GM23248 (cell line): ENCODE measurements around the gene C16orf78. TPM values are rescaled to one million over a fixed set of nuclear protein-coding genes. Genes with fewer than 3 reads are reported as not detected.

Experiments used
- DNase-seq: peaks from one replicate; pipeline ENCODE4 v3.0.0-alpha.2; 2015
- H2AFZ ChIP-seq: fragments of 200-600 bp; sonication (generic); 2 replicates; pipeline ENCODE4 v1.6.1; 2016; ENCODE audit warnings: antibody characterized with exemption
- H3F3A ChIP-seq: fragments of 200-600 bp; sonication (generic); 2 replicates; pipeline ENCODE4 v1.6.1; 2016; ENCODE audit warnings: mild to moderate bottlenecking, antibody characterized with exemption, mixed run types; ENCODE audit not compliant: insufficient read depth
- H3K27ac ChIP-seq: fragments of 200-600 bp; sonication (generic); 2 replicates; pipeline ENCODE4 v1.5.1; 2016; ENCODE audit warnings: mild to moderate bottlenecking
- H3K27me3 ChIP-seq: fragments of 200-600 bp; sonication (generic); replicated peaks from 2 replicates; pipeline ENCODE4 v1.6.1; 2016; ENCODE audit warnings: mild to moderate bottlenecking; ENCODE audit not compliant: insufficient read depth
- H3K36me3 ChIP-seq: fragments of 200-600 bp; sonication (generic); 2 replicates; pipeline ENCODE4 v1.6.1; 2016; ENCODE audit warnings: low read depth, mild to moderate bottlenecking
- H3K4me1 ChIP-seq: fragments of 200-600 bp; sonication (generic); 2 replicates; pipeline ENCODE4 v1.6.1; 2016; ENCODE audit warnings: mild to moderate bottlenecking; ENCODE audit not compliant: insufficient read depth
- H3K4me2 ChIP-seq: fragments of 200-600 bp; sonication (generic); one replicate; pipeline ENCODE4 v1.6.1; 2016; ENCODE audit warnings: mild to moderate bottlenecking; ENCODE audit not compliant: unreplicated experiment
- H3K4me3 ChIP-seq: fragments of 200-600 bp; sonication (generic); 2 replicates; pipeline ENCODE4 v1.5.1; 2016; ENCODE audit warnings: mild to moderate bottlenecking
- H3K79me2 ChIP-seq: fragments of 200-600 bp; sonication (generic); 2 replicates; pipeline ENCODE4 v1.6.1; 2016; ENCODE audit warnings: mild to moderate bottlenecking; ENCODE audit not compliant: insufficient read depth
- H3K9ac ChIP-seq: fragments of 200-600 bp; sonication (generic); 2 replicates; pipeline ENCODE4 v1.6.1; 2016; ENCODE audit warnings: mild to moderate bottlenecking
- H3K9me2 ChIP-seq: fragments of 200-600 bp; sonication (generic); 2 replicates; pipeline ENCODE4 v1.6.1; 2016; ENCODE audit warnings: mixed run types, mild to moderate bottlenecking, moderate library complexity; ENCODE audit not compliant: insufficient read depth
- H3K9me3 ChIP-seq: fragments of 200-600 bp; sonication (generic); one replicate; pipeline ENCODE4 v1.6.1; 2017; ENCODE audit warnings: low read depth
- H4K20me1 ChIP-seq: fragments of 200-600 bp; sonication (generic); 2 replicates; pipeline ENCODE4 v1.6.0; 2016; ENCODE audit not compliant: insufficient read depth
- EZH2 ChIP-seq: fragments of 200-600 bp; sonication (generic); IDR thresholded peaks from 2 replicates; pipeline ENCODE4 v1.6.1; 2018; ENCODE audit warnings: antibody characterized with exemption, mild to moderate bottlenecking; ENCODE audit not compliant: insufficient read depth, poor library complexity, severe bottlenecking
- EZH2phosphoT487 ChIP-seq: fragments of 200-600 bp; sonication (generic); IDR thresholded peaks from 2 replicates; pipeline ENCODE4 v1.6.1; 2018; ENCODE audit warnings: antibody characterized with exemption, moderate library complexity, mild to moderate bottlenecking, low read depth; ENCODE audit not compliant: insufficient read depth
- WGBS, 2 experiments: methylation state at CpG; one replicate each; pipeline ENCODE4 v1.1.6; 2015 to 2017; ENCODE audit warnings: low lambda C conversion rate in 2 of 2, low coverage in 1 of 2; ENCODE audit errors: missing lambda C conversion rate in 2 of 2; 5-methylcytosine and 5-hydroxymethylcytosine counted together
- in situ Hi-C: fragments of 300-500 bp; cut with MboI; formaldehyde crosslinking; loops from 2 replicates; pipeline ENCODE4 v1.15.0; 2020
- polyA plus RNA-seq: library from polyadenylated mRNA; unstranded; fragments of >200 nt; fragmentation: Nextera tagmentation; extraction: Ambion mirVana; gene quantifications from 2 replicates; pipeline ENCODE4 v1.2.1, GENCODE V29; 2016
- total RNA-seq: library from RNA; depleted of rRNA; stranded (reverse); fragments of >200 nt; shearing (Covaris generic); gene quantifications from 2 replicates; pipeline ENCODE4 v1.2.3, GENCODE V29; 2014

C16orf78 gene
- total and polyA plus RNA-seq, 2 experiments from 2014 or later = not detected

DNA sequence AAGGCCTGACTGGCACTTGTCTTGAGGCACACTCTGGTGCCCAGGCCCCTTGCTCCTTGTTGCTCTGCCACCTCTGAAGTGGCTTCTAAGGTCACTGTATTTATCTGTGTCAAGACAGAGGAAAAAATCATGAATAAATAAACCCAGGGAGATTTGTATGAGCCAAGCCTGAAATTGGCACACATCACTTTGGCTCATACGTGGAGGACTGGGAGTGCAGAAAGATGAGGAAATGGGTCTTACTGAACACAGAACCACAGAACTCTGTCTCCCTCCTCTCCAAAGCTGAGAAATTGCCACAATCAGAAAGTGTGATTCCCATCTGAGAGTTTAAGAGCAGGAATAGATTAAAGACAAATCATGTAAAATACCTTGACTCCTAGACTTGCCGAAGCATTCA, 27.1 kb upstream of the C16orf78 start:
- Histone ChIP-seq H3K9me3 (no peaks in the 10 kb centered on the region), H3K9ac (no peak overlapping the region), H3K9me2 (no peaks in the 10 kb centered on the region), H3K4me2 (no peak overlapping the region), H3K4me3 (no peak overlapping the region), H3K27ac (no peak overlapping the region), H3K36me3 (no peaks in the 10 kb centered on the region), H2AFZ (no peak overlapping the region), H3K27me3 (no peaks in the 10 kb centered on the region), H4K20me1 (no peaks in the 10 kb centered on the region), H3K4me1 (no peaks in the 10 kb centered on the region), H3F3A (no peaks in the 10 kb centered on the region), H3K79me2 (no peaks in the 10 kb centered on the region)
- WGBS, 2 experiments = 11 to 30% methylated on average over 2 of the region's 2 CpGs
- DNase-seq = no peak
- TF ChIP-seq EZH2phosphoT487 (no peak), EZH2 (no peak)
- in situ Hi-C loops = no loop called here

GRCh38 chr16:49347476-49347875, 26.1 kb upstream of the C16orf78 start:
- H3K4me2 ChIP-seq = no peak overlapping the region
- H3K9me2 ChIP-seq = no peaks in the 10 kb centered on the region
- TF ChIP-seq EZH2 (no peak), EZH2phosphoT487 (no peak)
- WGBS, 2 experiments = 8 to 11% methylated on average over 2 of the region's 2 CpGs
- H3K4me1 ChIP-seq = no peaks in the 10 kb centered on the region
- no peaks in the 10 kb centered on the region for H3K79me2 ChIP-seq
- no peaks in the 10 kb centered on the region for H4K20me1 ChIP-seq
- H2AFZ ChIP-seq = no peak overlapping the region
- no peaks in the 10 kb centered on the region for H3F3A ChIP-seq
- no peak overlapping the region for H3K9ac ChIP-seq
- in situ Hi-C loops = no loop called here
- H3K27ac ChIP-seq = no peak overlapping the region
- no peaks in the 10 kb centered on the region for H3K27me3 ChIP-seq
- no peaks in the 10 kb centered on the region for H3K36me3 ChIP-seq
- no peak for DNase-seq
- no peaks in the 10 kb centered on the region for H3K9me3 ChIP-seq
- H3K4me3 ChIP-seq = no peak overlapping the region

DNA sequence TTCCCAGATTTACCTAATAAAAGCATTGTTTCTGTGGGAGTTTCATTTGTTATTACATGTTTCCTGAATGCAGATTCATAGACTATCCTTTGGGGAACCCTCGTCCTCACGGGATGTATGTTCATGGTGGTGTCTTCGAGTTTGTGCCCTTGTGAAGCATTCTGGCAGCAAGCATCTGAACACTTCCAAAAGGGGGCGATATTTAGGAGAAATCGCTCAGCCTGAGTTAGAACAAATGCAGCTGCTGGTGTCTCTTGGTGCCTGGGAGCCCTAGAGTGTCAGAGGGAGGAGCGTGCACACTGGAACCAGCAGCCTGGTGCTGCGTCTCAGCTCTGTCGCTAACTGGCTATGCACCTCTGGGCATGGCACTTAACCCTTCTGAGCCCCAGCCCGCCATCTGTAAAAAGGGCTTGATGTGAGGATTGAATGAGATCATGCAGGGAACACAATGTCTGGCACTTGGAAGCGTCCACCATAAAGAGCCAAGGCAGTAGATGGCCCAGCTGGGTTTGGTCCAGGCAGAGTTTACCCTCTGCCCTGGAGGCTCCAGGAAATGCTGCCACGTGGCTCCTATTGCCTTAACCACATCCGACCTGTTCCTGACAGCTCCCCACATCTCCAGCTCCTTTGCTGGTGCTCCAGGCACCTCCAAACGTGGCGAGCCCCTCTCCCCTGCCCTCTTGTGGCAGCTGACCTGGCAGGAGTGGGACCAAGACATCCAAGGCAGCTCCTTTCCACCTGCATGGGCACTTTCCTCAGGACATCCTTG, 25.0 kb upstream of the C16orf78 start:
- no peak for TF ChIP-seq EZH2phosphoT487
- no peak for TF ChIP-seq EZH2
- in situ Hi-C loops = no loop called here

GRCh38 chr16:49349446-49350168, 24.0 kb upstream of the C16orf78 start:
- Histone ChIP-seq H3K79me2 (no peaks in the 10 kb centered on the region), H3F3A (no peaks in the 10 kb centered on the region), H3K36me3 (no peaks in the 10 kb centered on the region), H3K9me2 (no peaks in the 10 kb centered on the region), H3K27me3 (no peaks in the 10 kb centered on the region), H3K27ac (no peak overlapping the region), H3K4me1 (no peaks in the 10 kb centered on the region), H3K4me3 (no peak overlapping the region), H3K4me2 (no peak overlapping the region), H3K9ac (no peak overlapping the region), H3K9me3 (no peaks in the 10 kb centered on the region), H2AFZ (no peak overlapping the region), H4K20me1 (no peaks in the 10 kb centered on the region)
- no peak for TF ChIP-seq EZH2
- no peak for TF ChIP-seq EZH2phosphoT487
- DNase-seq = no peak
- WGBS, 2 experiments = 43% methylated on average over 20 of the region's 20 CpGs
- in situ Hi-C loops = loop anchor here (5.0 kb wide), 1 partner anchor 662 kb away; no protein-coding TSS in a partner anchor

More for the DNA sequence above, 25.0 kb upstream of the C16orf78 start:
- DNase-seq = peak; percentile 6
- no peaks in the 10 kb centered on the region for H3K27me3 ChIP-seq
- no peak overlapping the region for H3K4me3 ChIP-seq
- no peak overlapping the region for H3K4me2 ChIP-seq
- H4K20me1 ChIP-seq = no peaks in the 10 kb centered on the region
- H2AFZ ChIP-seq = no peak overlapping the region
- H3F3A ChIP-seq = no peaks in the 10 kb centered on the region
- H3K9me3 ChIP-seq = no peaks in the 10 kb centered on the region
- H3K9ac ChIP-seq = no peak overlapping the region
- H3K79me2 ChIP-seq = no peaks in the 10 kb centered on the region
- no peaks in the 10 kb centered on the region for H3K9me2 ChIP-seq
- H3K4me1 ChIP-seq = no peaks in the 10 kb centered on the region
- WGBS, 2 experiments = 22 to 29% methylated on average over 14 of the region's 14 CpGs
- H3K36me3 ChIP-seq = no peaks in the 10 kb centered on the region
- no peak overlapping the region for H3K27ac ChIP-seq
